ENCODE data around the gene DNAJC10. TPM values are rescaled to one million over a fixed set of nuclear protein-coding genes. Genes with fewer than 3 reads are reported as not detected.
"Not testable (repeated sequence)": the region's sequence is repeated elsewhere in the genome, so short reads cannot be mapped to it uniquely, and the experiment has no call there.

Gene DNAJC10
- total RNA-seq, 1 donor: 47.6 TPM

DNA sequence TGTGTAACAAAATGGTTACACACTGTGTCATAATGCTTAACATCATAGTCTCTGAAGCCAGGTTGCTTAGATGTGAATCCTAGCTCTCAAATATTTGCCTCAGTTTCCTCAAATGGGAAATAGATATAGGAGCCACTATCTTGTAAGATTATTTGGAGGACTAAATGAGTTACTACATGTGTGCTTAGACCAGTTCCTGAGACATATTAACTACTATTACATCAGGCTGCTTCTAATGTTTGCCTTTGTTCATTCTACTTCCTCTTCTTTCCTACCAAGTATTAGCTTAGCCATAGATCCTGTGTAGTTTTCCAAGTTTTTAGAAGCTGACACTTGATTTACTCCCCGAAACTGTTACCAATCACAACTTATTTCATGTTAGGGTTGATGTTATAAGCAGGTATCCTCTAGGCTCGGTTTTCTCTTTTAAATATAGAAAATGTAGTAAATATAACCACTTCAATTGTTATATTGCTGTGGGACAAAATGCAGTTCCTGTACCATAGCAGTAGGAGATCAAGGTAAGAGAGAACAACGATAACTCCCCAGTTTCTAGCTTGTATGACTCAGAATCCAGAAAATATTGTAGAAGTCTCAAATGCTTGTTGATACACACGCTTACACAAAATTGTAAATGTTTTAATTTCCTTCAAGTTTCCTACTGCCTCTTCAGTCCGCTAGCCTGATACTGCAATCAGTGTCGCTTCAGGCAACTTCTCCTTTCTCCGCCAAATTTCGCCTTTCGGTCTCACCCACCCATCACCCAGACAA, 751 bp upstream of the DNAJC10 start:
- H3K27me3 ChIP-seq (ENCODE audit: insufficient read depth, low read length): no peaks in the 10 kb centered on the region
- no peaks in the 10 kb centered on the region for H3K9me3 ChIP-seq (ENCODE audit: low read depth, low read length)
- peaks cover 34% of the 10 kb centered on the region for H3K4me1 ChIP-seq (ENCODE audit: insufficient read depth, low read length)
- peak overlapping the region; percentile 77 for H3K4me3 ChIP-seq (ENCODE audit: low read length)

DNA sequence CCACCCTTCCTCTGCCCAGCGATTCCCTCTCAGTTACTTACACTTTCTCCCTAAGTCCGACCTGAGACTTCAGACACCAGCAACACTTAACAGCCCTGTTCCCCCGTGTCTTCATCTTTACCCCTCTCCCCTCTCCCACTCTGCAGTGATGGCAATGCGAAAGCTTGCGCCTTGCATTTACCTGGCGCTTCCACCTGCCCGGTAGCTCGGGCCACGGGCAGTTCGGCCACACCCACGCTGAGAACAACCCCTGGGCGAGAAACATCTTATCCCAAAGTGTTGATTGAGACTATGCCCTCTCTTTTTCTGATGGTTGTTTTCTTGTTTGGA, 558 bp downstream of the DNAJC10 start:
- Histone ChIP-seq H3K4me1 (ENCODE audit: insufficient read depth, low read length) (peaks cover 34% of the 10 kb centered on the region), H3K27me3 (ENCODE audit: insufficient read depth, low read length) (no peaks in the 10 kb centered on the region), H3K4me3 (ENCODE audit: low read length) (peak overlapping the region; percentile 77), H3K9me3 (ENCODE audit: low read depth, low read length) (no peaks in the 10 kb centered on the region)

DNA sequence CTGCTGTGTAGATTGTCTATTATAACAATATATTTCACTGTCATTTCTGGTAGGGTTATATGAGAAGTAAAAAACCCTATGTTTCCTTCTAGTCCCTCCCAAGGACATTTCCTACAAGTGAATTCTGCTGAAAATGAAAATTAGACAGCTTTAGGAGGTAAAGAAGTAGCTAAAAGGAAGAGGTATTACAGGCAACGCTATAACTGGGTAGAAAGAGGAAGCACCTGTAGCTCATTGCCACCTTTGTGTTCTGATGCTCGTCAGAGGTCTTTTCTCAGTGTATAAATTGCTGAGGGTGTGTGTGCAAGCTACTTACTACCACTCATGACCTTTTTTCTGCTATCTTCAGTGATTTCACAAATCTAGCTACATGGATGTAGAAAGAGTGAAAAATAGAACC, 1.4 kb downstream of the DNAJC10 start:
- peaks cover 34% of the 10 kb centered on the region for H3K4me1 ChIP-seq (ENCODE audit: insufficient read depth, low read length)
- no peak overlapping the region for H3K4me3 ChIP-seq (ENCODE audit: low read length)
- H3K27me3 ChIP-seq (ENCODE audit: insufficient read depth, low read length): no peaks in the 10 kb centered on the region
- H3K9me3 ChIP-seq (ENCODE audit: low read depth, low read length): no peaks in the 10 kb centered on the region

DNA sequence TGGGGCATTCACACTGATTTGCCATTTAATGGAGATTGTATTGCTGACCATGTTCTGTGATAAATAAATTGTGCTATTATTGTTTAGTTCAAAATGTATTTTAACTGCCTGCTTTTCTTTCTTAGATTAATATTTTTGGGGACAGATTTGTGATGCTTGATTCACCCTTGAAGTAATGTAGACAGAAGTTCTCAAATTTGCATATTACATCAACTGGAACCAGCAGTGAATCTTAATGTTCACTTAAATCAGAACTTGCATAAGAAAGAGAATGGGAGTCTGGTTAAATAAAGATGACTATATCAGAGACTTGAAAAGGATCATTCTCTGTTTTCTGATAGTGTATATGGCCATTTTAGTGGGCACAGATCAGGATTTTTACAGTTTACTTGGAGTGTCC, 1.8 kb downstream of the DNAJC10 start:
- Histone ChIP-seq H3K4me1 (ENCODE audit: insufficient read depth, low read length) (peaks cover 32% of the 10 kb centered on the region), H3K9me3 (ENCODE audit: low read depth, low read length) (no peaks in the 10 kb centered on the region), H3K4me3 (ENCODE audit: low read length) (no peak overlapping the region), H3K27me3 (ENCODE audit: insufficient read depth, low read length) (no peaks in the 10 kb centered on the region)

DNA sequence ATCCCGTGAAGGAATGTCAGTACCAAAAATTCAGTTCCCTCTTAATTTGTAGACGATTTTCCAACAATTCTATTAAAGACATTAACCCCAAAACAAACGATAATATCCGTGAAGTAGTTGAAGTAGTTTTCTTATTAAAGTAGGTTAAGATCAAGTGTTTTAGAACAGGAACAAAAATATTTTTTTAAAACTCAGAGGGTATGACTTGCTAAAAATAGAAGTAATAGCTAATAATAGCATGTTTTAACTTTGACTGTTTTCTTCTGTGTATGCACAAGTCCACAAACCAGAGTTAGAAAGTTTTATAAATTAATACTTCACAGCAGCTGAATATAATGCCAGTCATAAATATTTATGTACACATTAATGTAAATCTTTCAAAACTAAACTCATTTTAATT, 2.4 kb downstream of the DNAJC10 start:
- no peak overlapping the region for H3K4me3 ChIP-seq (ENCODE audit: low read length)
- peaks cover 26% of the 10 kb centered on the region for H3K4me1 ChIP-seq (ENCODE audit: insufficient read depth, low read length)
- H3K9me3 ChIP-seq (ENCODE audit: low read depth, low read length): no peaks in the 10 kb centered on the region

DNA sequence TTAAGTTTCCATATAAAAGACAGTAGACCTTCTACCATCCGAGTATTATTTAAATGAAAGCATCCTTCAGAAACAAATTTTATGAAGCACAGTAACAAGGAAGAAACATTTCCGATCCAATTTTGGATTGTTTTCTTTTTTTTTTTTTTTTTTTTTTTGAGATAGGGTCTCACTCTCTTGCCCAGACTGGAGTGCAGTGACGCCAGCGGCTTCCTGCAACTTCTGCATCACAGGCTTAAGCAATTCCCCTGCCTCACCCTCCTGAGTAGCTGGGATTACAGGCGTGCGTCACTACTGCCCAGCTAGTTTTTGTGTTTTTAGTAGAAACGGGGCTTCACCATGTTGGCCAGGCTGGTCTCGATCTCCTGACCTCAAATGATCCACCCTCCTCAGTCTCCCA, 3.1 kb downstream of the DNAJC10 start:
- not testable (repeated sequence) for H3K4me3 ChIP-seq (ENCODE audit: low read length); H3K9me3 ChIP-seq (ENCODE audit: low read depth, low read length); H3K27me3 ChIP-seq (ENCODE audit: insufficient read depth, low read length)
- H3K4me1 ChIP-seq (ENCODE audit: insufficient read depth, low read length): peaks cover 20% of the 10 kb centered on the region

More for the DNA sequence above, 2.4 kb downstream of the DNAJC10 start:
- H3K27me3 ChIP-seq (ENCODE audit: insufficient read depth, low read length): no peaks in the 10 kb centered on the region

DNA sequence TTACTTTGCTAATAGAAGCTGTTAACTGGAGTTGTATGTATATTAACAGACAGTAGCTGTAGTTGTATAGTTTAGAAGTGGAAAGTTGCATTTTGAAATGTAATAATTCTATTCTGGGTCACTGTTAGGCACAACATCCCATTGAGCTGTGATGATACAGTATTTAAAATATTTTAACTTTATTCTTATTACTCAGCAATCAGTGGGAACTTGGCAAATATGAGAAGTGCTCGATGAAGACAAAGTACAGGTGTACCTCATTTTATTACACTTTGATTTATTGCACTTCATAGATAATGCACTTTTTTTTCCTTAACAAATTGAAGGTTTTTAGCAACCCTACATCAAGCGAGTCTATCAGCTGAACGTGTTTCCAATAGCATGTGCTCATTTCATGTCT, 8.6 kb downstream of the DNAJC10 start:
- Histone ChIP-seq H3K9me3 (ENCODE audit: low read depth, low read length) (no peaks in the 10 kb centered on the region), H3K27me3 (ENCODE audit: insufficient read depth, low read length) (no peaks in the 10 kb centered on the region), H3K4me3 (ENCODE audit: low read length) (no peak overlapping the region), H3K4me1 (ENCODE audit: insufficient read depth, low read length) (no peaks in the 10 kb centered on the region)

DNA sequence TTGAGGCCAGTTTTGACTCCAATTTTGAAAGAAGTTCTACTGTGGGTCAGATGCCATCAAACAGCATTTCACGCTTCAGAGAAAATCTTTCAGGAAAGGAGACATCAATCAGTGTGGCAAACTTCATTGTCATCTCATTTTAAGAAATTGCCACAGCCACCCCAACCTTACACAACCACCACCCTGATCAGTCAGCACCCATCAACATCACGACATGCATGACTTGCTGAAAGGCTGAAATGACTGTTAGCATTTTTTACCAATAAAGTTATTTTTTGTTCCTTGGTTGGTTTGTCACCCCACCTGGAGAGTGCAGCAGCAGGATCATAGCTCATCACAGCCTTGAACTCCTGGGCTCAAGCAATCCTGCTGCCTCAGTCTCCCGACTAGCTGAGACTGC, 10.4 kb downstream of the DNAJC10 start:
- H3K4me1 ChIP-seq (ENCODE audit: insufficient read depth, low read length): no peaks in the 10 kb centered on the region
- H3K27me3 ChIP-seq (ENCODE audit: insufficient read depth, low read length): no peaks in the 10 kb centered on the region
- no peaks in the 10 kb centered on the region for H3K9me3 ChIP-seq (ENCODE audit: low read depth, low read length)
- H3K4me3 ChIP-seq (ENCODE audit: low read length): no peak overlapping the region

DNA sequence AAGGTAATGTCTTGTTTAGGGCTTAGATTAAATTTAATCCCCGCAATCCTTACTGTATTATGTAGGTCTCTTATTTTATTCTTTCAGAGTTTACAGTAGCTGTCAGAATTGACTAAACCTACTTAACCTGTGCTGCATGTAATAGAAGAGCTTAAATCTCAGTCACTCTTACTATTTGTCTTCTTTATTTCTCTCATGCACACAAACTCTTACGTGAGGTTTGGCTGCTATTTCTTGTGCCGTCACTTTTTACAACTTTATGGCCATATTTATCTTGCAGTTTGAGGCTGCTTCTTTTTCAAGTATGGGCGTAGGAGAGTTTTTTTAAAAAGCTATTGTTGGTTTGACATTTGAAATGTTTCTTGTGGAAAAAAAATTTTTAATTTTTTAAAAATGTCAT, 12.0 kb downstream of the DNAJC10 start:
- H3K9me3 ChIP-seq (ENCODE audit: low read depth, low read length): no peaks in the 10 kb centered on the region
- no peaks in the 10 kb centered on the region for H3K27me3 ChIP-seq (ENCODE audit: insufficient read depth, low read length)
- no peak overlapping the region for H3K4me3 ChIP-seq (ENCODE audit: low read length)
- no peaks in the 10 kb centered on the region for H3K4me1 ChIP-seq (ENCODE audit: insufficient read depth, low read length)

DNA sequence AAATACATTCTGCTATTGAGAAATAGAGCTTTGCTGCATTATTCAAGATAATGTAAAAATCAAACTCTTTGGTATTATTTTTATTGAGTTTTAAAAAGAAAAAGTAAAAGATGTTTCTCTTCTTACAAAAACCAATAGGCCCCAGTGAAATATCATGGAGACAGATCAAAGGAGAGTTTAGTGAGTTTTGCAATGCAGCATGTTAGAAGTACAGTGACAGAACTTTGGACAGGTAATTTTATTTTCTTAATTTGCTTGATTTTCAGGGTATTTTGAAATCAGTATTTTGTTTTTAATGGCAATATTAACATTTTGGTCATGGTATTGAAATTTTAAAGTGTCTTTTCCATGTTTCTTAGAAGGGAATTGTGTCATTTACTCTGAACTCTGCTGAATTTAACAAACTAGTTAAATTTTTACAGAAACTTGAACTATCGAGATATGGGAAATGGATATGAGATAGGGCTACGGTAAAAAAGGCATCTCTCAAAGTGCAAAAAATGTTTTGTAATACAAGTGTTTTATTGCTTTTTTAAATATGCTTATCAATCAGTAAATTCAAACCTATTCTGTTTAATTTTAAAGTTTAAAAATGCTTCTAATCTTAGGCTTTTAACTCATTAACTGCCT, 13.8 kb downstream of the DNAJC10 start:
- Histone ChIP-seq H3K27me3 (ENCODE audit: insufficient read depth, low read length) (no peaks in the 10 kb centered on the region), H3K4me1 (ENCODE audit: insufficient read depth, low read length) (no peaks in the 10 kb centered on the region), H3K4me3 (ENCODE audit: low read length) (no peak overlapping the region), H3K9me3 (ENCODE audit: low read depth, low read length) (no peaks in the 10 kb centered on the region)

DNA sequence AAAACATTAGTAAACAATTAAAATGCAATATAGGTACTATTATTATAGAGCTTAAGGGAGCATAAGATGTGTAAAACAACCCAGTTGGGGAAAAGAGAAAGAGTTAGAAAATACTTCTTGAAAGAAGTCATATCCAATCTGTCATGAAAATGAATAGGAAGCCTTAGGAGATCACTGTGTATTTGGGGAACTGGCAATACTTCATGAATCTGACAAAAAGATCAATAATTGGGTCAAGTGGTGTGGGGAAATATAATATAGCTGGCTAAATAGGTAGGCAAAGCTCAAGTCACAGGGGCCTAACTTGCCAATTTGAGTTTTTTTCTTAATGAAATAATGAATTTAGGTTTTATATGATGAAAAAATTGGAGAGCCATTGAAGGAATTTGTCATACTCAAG, 14.4 kb downstream of the DNAJC10 start:
- no peak overlapping the region for H3K4me3 ChIP-seq (ENCODE audit: low read length)
- H3K27me3 ChIP-seq (ENCODE audit: insufficient read depth, low read length): no peaks in the 10 kb centered on the region
- no peaks in the 10 kb centered on the region for H3K4me1 ChIP-seq (ENCODE audit: insufficient read depth, low read length)
- no peaks in the 10 kb centered on the region for H3K9me3 ChIP-seq (ENCODE audit: low read depth, low read length)

DNA sequence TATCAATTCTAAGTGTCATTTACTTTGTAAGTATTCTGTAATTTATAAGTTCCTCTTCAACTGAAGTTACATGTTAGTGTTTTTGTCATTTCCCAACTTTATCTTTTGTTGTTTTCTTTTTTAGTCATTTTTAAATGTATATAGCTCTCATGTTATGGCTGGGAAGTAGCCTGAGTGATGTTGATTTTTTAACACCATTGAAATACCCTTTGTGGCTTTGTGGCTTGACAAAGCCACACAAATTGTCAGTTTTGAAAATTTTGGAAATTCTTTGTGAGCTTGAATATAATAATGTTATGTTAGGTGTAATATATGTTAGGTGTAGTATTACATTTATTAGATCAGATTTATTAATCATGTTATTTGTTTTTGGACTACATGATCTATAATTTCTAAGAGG, 16.7 kb downstream of the DNAJC10 start:
- Histone ChIP-seq H3K4me3 (ENCODE audit: low read length) (no peak overlapping the region), H3K9me3 (ENCODE audit: low read depth, low read length) (no peaks in the 10 kb centered on the region), H3K4me1 (ENCODE audit: insufficient read depth, low read length) (no peaks in the 10 kb centered on the region), H3K27me3 (ENCODE audit: insufficient read depth, low read length) (no peaks in the 10 kb centered on the region)

DNA sequence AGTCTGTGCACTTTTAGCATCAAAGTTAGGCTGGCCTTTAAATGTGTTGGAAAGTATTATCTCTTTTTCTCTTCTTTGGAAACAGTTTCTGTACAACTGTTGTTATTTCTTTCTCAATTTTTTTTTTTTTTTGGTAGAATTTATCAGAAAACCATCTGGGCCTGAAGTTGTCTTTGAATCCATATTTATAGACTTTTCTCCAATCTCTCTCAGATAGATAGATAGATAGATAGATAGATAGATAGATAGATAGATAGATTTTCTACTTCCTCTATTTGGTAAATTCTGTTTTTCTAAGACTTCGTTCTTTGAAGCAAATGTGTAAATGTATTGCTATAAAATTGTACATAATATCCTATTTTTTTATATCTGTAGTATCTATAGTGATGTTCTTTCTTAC, 17.5 kb downstream of the DNAJC10 start:
- no peaks in the 10 kb centered on the region for H3K9me3 ChIP-seq (ENCODE audit: low read depth, low read length)
- no peaks in the 10 kb centered on the region for H3K27me3 ChIP-seq (ENCODE audit: insufficient read depth, low read length)
- no peak overlapping the region for H3K4me3 ChIP-seq (ENCODE audit: low read length)
- H3K4me1 ChIP-seq (ENCODE audit: insufficient read depth, low read length): no peaks in the 10 kb centered on the region

DNA sequence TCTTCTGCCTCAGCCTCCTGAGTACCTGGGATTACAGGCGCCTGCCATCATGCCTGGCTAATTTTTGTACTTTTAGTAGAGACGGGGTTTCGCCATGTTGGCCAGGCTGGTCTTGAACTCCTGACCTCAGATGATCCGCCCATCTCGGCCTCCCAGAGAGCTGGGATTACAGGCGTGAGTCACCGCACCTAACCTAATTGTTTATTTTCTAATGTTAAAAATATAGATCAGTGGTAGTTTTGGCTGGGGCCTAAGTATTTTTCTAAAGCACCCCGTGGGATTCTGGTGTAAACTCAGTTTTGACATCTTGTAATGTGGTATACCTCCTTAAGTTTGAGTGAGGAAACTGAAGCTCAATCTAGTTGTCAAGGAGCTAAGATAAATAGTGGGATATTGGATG, 20.8 kb downstream of the DNAJC10 start:
- not testable (repeated sequence) for H3K9me3 ChIP-seq (ENCODE audit: low read depth, low read length); H3K4me1 ChIP-seq (ENCODE audit: insufficient read depth, low read length)

DNA sequence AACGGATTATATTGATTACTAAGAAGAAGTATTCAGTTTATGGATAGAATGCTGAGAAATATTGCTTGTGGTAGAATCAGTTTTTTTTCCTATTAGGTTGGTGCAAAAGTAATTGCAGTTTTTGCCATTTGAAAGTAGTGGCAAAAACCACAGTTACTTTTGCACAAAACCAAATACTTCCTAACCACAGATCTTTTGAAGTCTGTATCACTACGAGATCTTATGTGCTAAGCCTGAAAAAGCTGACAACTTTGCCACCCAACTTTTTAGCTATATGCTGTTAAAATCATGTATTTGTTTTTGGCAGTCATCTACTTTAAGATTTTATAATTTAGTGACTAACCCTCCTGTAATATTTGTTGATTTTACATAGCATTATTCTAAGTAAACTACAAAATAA, 24.6 kb downstream of the DNAJC10 start:
- Histone ChIP-seq H3K9me3 (ENCODE audit: low read depth, low read length) (no peaks in the 10 kb centered on the region), H3K4me3 (ENCODE audit: low read length) (no peak overlapping the region), H3K4me1 (ENCODE audit: insufficient read depth, low read length) (no peaks in the 10 kb centered on the region), H3K27me3 (ENCODE audit: insufficient read depth, low read length) (no peaks in the 10 kb centered on the region)

More for the DNA sequence above, 20.8 kb downstream of the DNAJC10 start:
- not testable (repeated sequence) for H3K4me3 ChIP-seq (ENCODE audit: low read length); H3K27me3 ChIP-seq (ENCODE audit: insufficient read depth, low read length)

DNA sequence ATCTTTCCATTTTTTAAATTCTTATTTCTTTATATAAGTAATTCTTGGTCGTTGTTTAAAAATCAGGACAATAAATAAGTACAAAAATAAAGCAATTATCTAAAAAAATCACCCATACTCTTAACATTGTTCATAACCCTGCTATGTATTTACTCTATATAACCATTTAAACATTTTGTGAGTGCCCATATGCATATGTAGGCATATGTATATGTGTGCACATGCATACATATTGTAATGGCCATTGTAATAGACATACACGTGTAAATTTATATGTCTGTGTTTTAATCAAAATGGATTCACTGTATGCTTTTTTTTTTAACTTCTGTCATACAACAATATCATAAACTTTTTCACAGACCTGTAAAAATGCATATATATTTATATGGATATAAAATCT, 25.6 kb downstream of the DNAJC10 start:
- Histone ChIP-seq H3K27me3 (ENCODE audit: insufficient read depth, low read length) (no peaks in the 10 kb centered on the region), H3K4me1 (ENCODE audit: insufficient read depth, low read length) (no peaks in the 10 kb centered on the region), H3K4me3 (ENCODE audit: low read length) (no peak overlapping the region), H3K9me3 (ENCODE audit: low read depth, low read length) (no peaks in the 10 kb centered on the region)

Measured in mononuclear cell (primary cell).